GM23338 (cell line): Measurements from ENCODE around the gene DLX4. TPM values are rescaled to one million over a fixed set of nuclear protein-coding genes. Genes with fewer than 3 reads are reported as not detected.

Experiments used
- ATAC-seq: fragments of 200-7000 bp; cut with Tn5 transposase; 3 replicates; pipeline ENCODE4 v1.9.1; 2020
- DNase-seq: peaks from one replicate; pipeline ENCODE4 v3.0.0-alpha.2; 2015; ENCODE audit warnings: low spot score
- H2AFZ ChIP-seq: fragments of 200-600 bp; sonication (generic); 2 replicates; pipeline ENCODE4 v1.8.0; 2016; ENCODE audit warnings: antibody characterized with exemption, mild to moderate bottlenecking, moderate library complexity
- H3F3A ChIP-seq: fragments of 200-600 bp; sonication (generic); replicated peaks from 2 replicates; pipeline ENCODE4 v1.8.0; 2017; ENCODE audit warnings: antibody characterized with exemption, mixed run types, low read depth
- H3K27ac ChIP-seq: fragments of 200-600 bp; sonication (generic); 2 replicates; pipeline ENCODE4 v1.6.1; 2016; ENCODE audit warnings: low read depth
- H3K27me3 ChIP-seq: fragments of 200-600 bp; sonication (generic); 2 replicates; pipeline ENCODE4 v1.8.0; 2016; ENCODE audit warnings: mild to moderate bottlenecking, mixed run types, moderate library complexity; ENCODE audit not compliant: insufficient read depth
- H3K36me3 ChIP-seq: fragments of 200-600 bp; sonication (generic); 2 replicates; pipeline ENCODE4 v1.8.0; 2016; ENCODE audit warnings: mild to moderate bottlenecking; ENCODE audit not compliant: insufficient read depth
- H3K4me1 ChIP-seq: fragments of 200-600 bp; sonication (generic); 2 replicates; pipeline ENCODE4 v1.8.0; 2016; ENCODE audit warnings: mild to moderate bottlenecking, moderate library complexity; ENCODE audit not compliant: insufficient read depth
- H3K4me2 ChIP-seq: fragments of 200-600 bp; sonication (generic); 2 replicates; pipeline ENCODE4 v1.7.1; 2017; ENCODE audit warnings: mixed run types
- H3K4me3 ChIP-seq: fragments of 200-600 bp; sonication (generic); 2 replicates; pipeline ENCODE4 v1.6.1; 2016; ENCODE audit warnings: mixed run types
- H3K79me2 ChIP-seq: fragments of 200-600 bp; sonication (generic); replicated peaks from 2 replicates; pipeline ENCODE4 v1.8.0; 2017; ENCODE audit warnings: mild to moderate bottlenecking; ENCODE audit not compliant: insufficient read depth
- H3K9me2 ChIP-seq: fragments of 200-600 bp; sonication (generic); 2 replicates; pipeline ENCODE4 v1.8.0; 2017; ENCODE audit not compliant: insufficient read depth
- H4K20me1 ChIP-seq: fragments of 200-600 bp; sonication (generic); replicated peaks from 2 replicates; pipeline ENCODE4 v1.8.0; 2017; ENCODE audit warnings: mild to moderate bottlenecking; ENCODE audit not compliant: insufficient read depth
- H3K27ac Mint-ChIP-seq: 2 replicates; pipeline ENCODE4 v1.8.0; 2020; ENCODE audit warnings: inconsistent platforms, mild to moderate bottlenecking, moderate library complexity, mixed read lengths
- H3K27me3 Mint-ChIP-seq: 3 replicates; pipeline ENCODE4 v1.8.0; 2022; ENCODE audit warnings: low read depth, mild to moderate bottlenecking, moderate library complexity, mixed read lengths, inconsistent platforms; ENCODE audit not compliant: insufficient read depth, poor library complexity
- H3K36me3 Mint-ChIP-seq: 3 replicates; pipeline ENCODE4 v1.8.0; 2021; ENCODE audit warnings: low read depth, mild to moderate bottlenecking, inconsistent platforms, moderate library complexity, mixed read lengths
- H3K4me1 Mint-ChIP-seq: 3 replicates; pipeline ENCODE4 v1.8.0; 2020; ENCODE audit warnings: mild to moderate bottlenecking, inconsistent platforms, mixed read lengths
- H3K4me3 Mint-ChIP-seq: 3 replicates; pipeline ENCODE4 v1.8.0; 2021; ENCODE audit warnings: moderate library complexity, mild to moderate bottlenecking, inconsistent platforms, mixed read lengths
- H3K9me3 Mint-ChIP-seq: 3 replicates; pipeline ENCODE4 v1.8.0; 2020; ENCODE audit warnings: moderate library complexity, mild to moderate bottlenecking, inconsistent platforms, mixed read lengths
- CREB1 ChIP-seq: fragments of 250-450 bp; sonication (Bioruptor Pico); IDR thresholded peaks from 2 replicates; pipeline ENCODE4 v1.5.0; 2020; ENCODE audit warnings: low read depth, mild to moderate bottlenecking, moderate library complexity
- CTCF ChIP-seq, 2 experiments: fragments of 200-600 bp in 1 of 2; sonication (generic) in 1 of 2; conservative IDR thresholded peaks; 2 replicates each; pipeline versions ENCODE4 v1.5.1 to v1.6.1; 2016 to 2017; ENCODE audit warnings: antibody characterized with exemption in 2 of 2, low read depth in 2 of 2, mild to moderate bottlenecking in 2 of 2, moderate library complexity in 1 of 2
- ETS1 ChIP-seq: IDR thresholded peaks from 2 replicates; pipeline ENCODE4 v1.6.1; 2016; ENCODE audit warnings: antibody characterized with exemption
- EZH2 ChIP-seq: fragments of 200-600 bp; sonication (generic); IDR thresholded peaks from one replicate; pipeline ENCODE4 v1.8.0; 2017; ENCODE audit warnings: antibody characterized with exemption, mild to moderate bottlenecking, low read depth; ENCODE audit not compliant: unreplicated experiment
- EZH2phosphoT487 ChIP-seq: fragments of 200-600 bp; sonication (generic); IDR thresholded peaks from one replicate; pipeline ENCODE4 v1.8.1; 2018; ENCODE audit warnings: antibody characterized with exemption; ENCODE audit not compliant: unreplicated experiment
- JUNB ChIP-seq: IDR thresholded peaks from one replicate; pipeline ENCODE4 v1.6.1; 2016; ENCODE audit warnings: antibody characterized with exemption; ENCODE audit not compliant: unreplicated experiment
- NANOG ChIP-seq: IDR thresholded peaks from 2 replicates; pipeline ENCODE4 v1.6.1; 2016; ENCODE audit warnings: antibody characterized with exemption, borderline replicate concordance
- POLR2AphosphoS5 ChIP-seq: IDR thresholded peaks from 2 replicates; pipeline ENCODE4 v1.6.1; 2016; ENCODE audit warnings: antibody characterized with exemption, low read depth
- REST ChIP-seq: IDR thresholded peaks from one replicate; pipeline ENCODE4 v1.6.1; 2018; ENCODE audit warnings: antibody characterized with exemption; ENCODE audit not compliant: unreplicated experiment
- STAT1 ChIP-seq: IDR thresholded peaks from one replicate; pipeline ENCODE4 v1.6.1; 2016; ENCODE audit warnings: antibody characterized with exemption; ENCODE audit not compliant: unreplicated experiment
- ZNF114 ChIP-seq: fragments of 250-450 bp; sonication (Bioruptor Pico); IDR thresholded peaks from 2 replicates; pipeline ENCODE4 v1.5.0; 2020; ENCODE audit warnings: mild to moderate bottlenecking, moderate library complexity
- ZNF331 ChIP-seq: fragments of 250-450 bp; sonication (Bioruptor Pico); IDR thresholded peaks from 2 replicates; pipeline ENCODE4 v1.5.0; 2020; ENCODE audit warnings: low read depth, mild to moderate bottlenecking, moderate library complexity
- polyA plus RNA-seq: library from polyadenylated mRNA; unstranded; fragments of >200 nt; fragmentation: Nextera tagmentation; extraction: Ambion mirVana; gene quantifications from 2 replicates; pipeline ENCODE4 v1.2.1, GENCODE V29; 2016
- total RNA-seq: library from RNA; depleted of rRNA; stranded (reverse); fragments of >200 nt; shearing (Covaris generic); gene quantifications from 2 replicates; pipeline ENCODE4 v1.2.3, GENCODE V29; 2014
- TF ChIP-seq, protein P1 (sequence below): fragments of 250-450 bp; sonication (Bioruptor Pico); IDR thresholded peaks from 2 replicates; pipeline ENCODE4 v1.5.0; 2020; ENCODE audit warnings: mild to moderate bottlenecking, moderate library complexity

The DLX4 gene
- total and polyA plus RNA-seq, 2 experiments from 2014 or later, result 0.10 to 0.79 TPM

DNA sequence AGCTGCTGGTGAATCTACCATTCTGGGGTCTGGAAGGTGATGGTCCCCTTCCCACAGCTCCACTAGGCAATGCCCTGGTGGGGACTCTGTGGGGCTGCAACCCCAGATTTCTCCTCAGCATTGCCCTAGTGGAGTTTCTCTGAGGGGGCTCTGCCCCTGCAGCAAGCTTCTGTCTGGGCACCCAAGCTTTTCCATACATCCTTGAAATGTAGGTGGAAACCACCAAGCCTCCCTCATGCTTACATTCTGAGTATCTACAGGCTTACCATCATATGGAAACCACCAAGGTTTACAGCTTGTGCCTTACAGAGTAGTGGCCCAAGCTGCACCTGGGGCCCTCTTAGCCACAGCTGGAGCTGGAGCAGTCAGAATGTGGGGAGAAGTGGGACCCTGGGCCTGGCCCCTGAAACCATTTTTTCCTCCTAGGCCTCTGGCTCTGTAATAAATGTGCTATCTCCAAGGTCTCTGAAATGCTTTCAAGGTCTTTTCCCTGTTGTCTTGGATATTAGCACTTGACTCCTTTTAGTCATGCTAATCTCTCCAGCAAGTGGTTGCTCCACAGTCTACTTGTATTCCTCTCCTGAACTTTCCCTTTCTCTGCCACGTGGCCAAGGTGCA, 45.6 kb downstream of the DLX4 start:
- H2AFZ ChIP-seq, result no peak overlapping the region
- TF ChIP-seq, protein P1, sequence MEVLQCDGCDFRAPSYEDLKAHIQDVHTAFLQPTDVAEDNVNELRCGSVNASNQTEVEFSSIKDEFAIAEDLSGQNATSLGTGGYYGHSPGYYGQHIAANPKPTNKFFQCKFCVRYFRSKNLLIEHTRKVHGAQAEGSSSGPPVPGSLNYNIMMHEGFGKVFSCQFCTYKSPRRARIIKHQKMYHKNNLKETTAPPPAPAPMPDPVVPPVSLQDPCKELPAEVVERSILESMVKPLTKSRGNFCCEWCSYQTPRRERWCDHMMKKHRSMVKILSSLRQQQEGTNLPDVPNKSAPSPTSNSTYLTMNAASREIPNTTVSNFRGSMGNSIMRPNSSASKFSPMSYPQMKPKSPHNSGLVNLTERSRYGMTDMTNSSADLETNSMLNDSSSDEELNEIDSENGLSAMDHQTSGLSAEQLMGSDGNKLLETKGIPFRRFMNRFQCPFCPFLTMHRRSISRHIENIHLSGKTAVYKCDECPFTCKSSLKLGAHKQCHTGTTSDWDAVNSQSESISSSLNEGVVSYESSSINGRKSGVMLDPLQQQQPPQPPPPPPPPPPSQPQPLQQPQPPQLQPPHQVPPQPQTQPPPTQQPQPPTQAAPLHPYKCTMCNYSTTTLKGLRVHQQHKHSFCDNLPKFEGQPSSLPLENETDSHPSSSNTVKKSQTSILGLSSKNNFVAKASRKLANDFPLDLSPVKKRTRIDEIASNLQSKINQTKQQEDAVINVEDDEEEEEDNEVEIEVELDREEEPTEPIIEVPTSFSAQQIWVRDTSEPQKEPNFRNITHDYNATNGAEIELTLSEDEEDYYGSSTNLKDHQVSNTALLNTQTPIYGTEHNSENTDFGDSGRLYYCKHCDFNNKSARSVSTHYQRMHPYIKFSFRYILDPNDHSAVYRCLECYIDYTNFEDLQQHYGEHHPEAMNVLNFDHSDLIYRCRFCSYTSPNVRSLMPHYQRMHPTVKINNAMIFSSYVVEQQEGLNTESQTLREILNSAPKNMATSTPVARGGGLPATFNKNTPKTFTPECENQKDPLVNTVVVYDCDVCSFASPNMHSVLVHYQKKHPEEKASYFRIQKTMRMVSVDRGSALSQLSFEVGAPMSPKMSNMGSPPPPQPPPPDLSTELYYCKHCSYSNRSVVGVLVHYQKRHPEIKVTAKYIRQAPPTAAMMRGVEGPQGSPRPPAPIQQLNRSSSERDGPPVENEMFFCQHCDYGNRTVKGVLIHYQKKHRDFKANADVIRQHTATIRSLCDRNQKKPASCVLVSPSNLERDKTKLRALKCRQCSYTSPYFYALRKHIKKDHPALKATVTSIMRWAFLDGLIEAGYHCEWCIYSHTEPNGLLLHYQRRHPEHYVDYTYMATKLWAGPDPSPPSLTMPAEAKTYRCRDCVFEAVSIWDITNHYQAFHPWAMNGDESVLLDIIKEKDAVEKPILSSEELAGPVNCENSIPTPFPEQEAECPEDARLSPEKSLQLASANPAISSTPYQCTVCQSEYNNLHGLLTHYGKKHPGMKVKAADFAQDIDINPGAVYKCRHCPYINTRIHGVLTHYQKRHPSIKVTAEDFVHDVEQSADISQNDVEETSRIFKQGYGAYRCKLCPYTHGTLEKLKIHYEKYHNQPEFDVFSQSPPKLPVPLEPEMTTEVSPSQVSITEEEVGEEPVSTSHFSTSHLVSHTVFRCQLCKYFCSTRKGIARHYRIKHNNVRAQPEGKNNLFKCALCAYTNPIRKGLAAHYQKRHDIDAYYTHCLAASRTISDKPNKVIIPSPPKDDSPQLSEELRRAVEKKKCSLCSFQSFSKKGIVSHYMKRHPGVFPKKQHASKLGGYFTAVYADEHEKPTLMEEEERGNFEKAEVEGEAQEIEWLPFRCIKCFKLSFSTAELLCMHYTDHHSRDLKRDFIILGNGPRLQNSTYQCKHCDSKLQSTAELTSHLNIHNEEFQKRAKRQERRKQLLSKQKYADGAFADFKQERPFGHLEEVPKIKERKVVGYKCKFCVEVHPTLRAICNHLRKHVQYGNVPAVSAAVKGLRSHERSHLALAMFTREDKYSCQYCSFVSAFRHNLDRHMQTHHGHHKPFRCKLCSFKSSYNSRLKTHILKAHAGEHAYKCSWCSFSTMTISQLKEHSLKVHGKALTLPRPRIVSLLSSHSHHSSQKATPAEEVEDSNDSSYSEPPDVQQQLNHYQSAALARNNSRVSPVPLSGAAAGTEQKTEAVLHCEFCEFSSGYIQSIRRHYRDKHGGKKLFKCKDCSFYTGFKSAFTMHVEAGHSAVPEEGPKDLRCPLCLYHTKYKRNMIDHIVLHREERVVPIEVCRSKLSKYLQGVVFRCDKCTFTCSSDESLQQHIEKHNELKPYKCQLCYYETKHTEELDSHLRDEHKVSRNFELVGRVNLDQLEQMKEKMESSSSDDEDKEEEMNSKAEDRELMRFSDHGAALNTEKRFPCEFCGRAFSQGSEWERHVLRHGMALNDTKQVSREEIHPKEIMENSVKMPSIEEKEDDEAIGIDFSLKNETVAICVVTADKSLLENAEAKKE (CRISPR knock-in tag), result no peak
- TF ChIP-seq EZH2 (no peak), POLR2AphosphoS5 (no peak), CTCF (conservative IDR thresholded peaks at IDR 0.05; ENCODE audit: low read depth in 2 of 2) (no peak), REST (no peak), JUNB (no peak), CREB1 (CRISPR knock-in tag) (no peak), NANOG (no peak), STAT1 (no peak), EZH2phosphoT487 (no peak), ETS1 (no peak), ZNF331 (CRISPR knock-in tag) (no peak), ZNF114 (CRISPR knock-in tag) (no peak)
- H3K36me3 Mint-ChIP-seq, result peaks cover 7% of the 10 kb centered on the region; the same call in 2 of the 3 replicates
- H3K4me3 Mint-ChIP-seq, result no peak overlapping the region
- no peak overlapping the region for H3K27ac Mint-ChIP-seq
- ATAC-seq, result no peak
- H3K4me2 ChIP-seq, result no peak overlapping the region
- DNase-seq, result no peak
- H3K9me2 ChIP-seq, result no peaks in the 10 kb centered on the region
- H3K27me3 Mint-ChIP-seq, result peaks cover 3% of the 10 kb centered on the region
- no peaks in the 10 kb centered on the region for H3K27me3 ChIP-seq
- H3K36me3 ChIP-seq, result no peaks in the 10 kb centered on the region; the same call in 1 of the 2 replicates
- no peaks in the 10 kb centered on the region for H3K4me1 ChIP-seq
- H3K4me3 ChIP-seq, result no peak overlapping the region
- H3F3A ChIP-seq, result no peaks in the 10 kb centered on the region
- H3K79me2 ChIP-seq, result no peaks in the 10 kb centered on the region
- H3K9me3 Mint-ChIP-seq, result peaks cover 26% of the 10 kb centered on the region
- H3K27ac ChIP-seq, result no peak overlapping the region
- no peaks in the 10 kb centered on the region for H4K20me1 ChIP-seq
- H3K4me1 Mint-ChIP-seq, result no peaks in the 10 kb centered on the region
